IMR-90 (cell line): Measurements from ENCODE around the gene NR6A1. TPM values are rescaled to one million over a fixed set of nuclear protein-coding genes. Genes with fewer than 3 reads are reported as not detected.

Experiments used
- ATAC-seq: fragments of 200-7000 bp; cut with Tn5 transposase; 2 replicates; pipeline ENCODE4 v1.9.1; 2020; ENCODE audit warnings: low read depth, mild to moderate bottlenecking, moderate library complexity
- BruUV-seq: library from RNA; stranded (reverse); fragments of 400-500 nt; replicated peaks from 2 replicates; lab custom pipeline; 2021; lab: Mats Ljungman, UMichigan
- CTCF ChIA-PET: fragments of 300-600 bp; formaldehyde crosslinking; extraction: SDS; loops from one replicate; lab custom pipeline; 2021; ENCODE audit warnings: antibody characterized with exemption; lab: Yijun Ruan, JAX
- POLR2A ChIA-PET: fragments of 300-600 bp; sonication (Branson Sonifier 250); formaldehyde crosslinking; loops from one replicate; lab custom pipeline; 2022; ENCODE audit warnings: antibody characterized with exemption; ENCODE audit not compliant: unreplicated experiment; lab: Charles Lee
- DNase-seq: peaks from one replicate; pipeline ENCODE4 v3.0.0; 2013
- H2AFZ ChIP-seq: replicated peaks from 2 replicates; pipeline ENCODE3; 2013; ENCODE audit warnings: low read length, mild to moderate bottlenecking; ENCODE audit not compliant: poor library complexity
- H2AK5ac ChIP-seq: 2 replicates; pipeline ENCODE4 v1.6.1; 2013; ENCODE audit warnings: low read depth, low read length, inconsistent platforms
- H2AK9ac ChIP-seq: replicated peaks from 2 replicates; pipeline ENCODE3; 2013; ENCODE audit warnings: mild to moderate bottlenecking, low read depth, low read length, moderate library complexity; ENCODE audit not compliant: poor library complexity
- H2BK120ac ChIP-seq: 2 replicates; pipeline ENCODE4 v1.6.1; 2013; ENCODE audit warnings: low read depth, low read length, inconsistent platforms
- H2BK15ac ChIP-seq: 3 replicates; pipeline ENCODE4 v1.6.1; 2013; ENCODE audit warnings: low read depth, low read length, inconsistent platforms
- H2BK20ac ChIP-seq: 2 replicates; pipeline ENCODE4 v1.6.1; 2013; ENCODE audit warnings: low read depth, mild to moderate bottlenecking, inconsistent platforms, low read length, moderate library complexity
- H2BK5ac ChIP-seq: 2 replicates; pipeline ENCODE4 v1.6.1; 2013; ENCODE audit warnings: mild to moderate bottlenecking, low read depth, low read length, inconsistent platforms; ENCODE audit not compliant: poor library complexity, severe bottlenecking
- H3K14ac ChIP-seq: replicated peaks from 2 replicates; pipeline ENCODE4 v1.6.1; 2013; ENCODE audit warnings: low read depth, low read length, inconsistent platforms
- H3K18ac ChIP-seq: 2 replicates; pipeline ENCODE4 v1.6.1; 2013; ENCODE audit warnings: low read depth, low read length, control low read depth
- H3K23ac ChIP-seq: 2 replicates; pipeline ENCODE4 v1.6.1; 2013; ENCODE audit warnings: low read depth, low read length, inconsistent platforms
- H3K27ac ChIP-seq: 2 replicates; pipeline ENCODE4 v1.5.1; 2013; ENCODE audit warnings: mild to moderate bottlenecking, control low read depth, low read length; ENCODE audit not compliant: insufficient read depth
- H3K27me3 ChIP-seq: 2 replicates; pipeline ENCODE4 v1.6.1; 2013; ENCODE audit warnings: low read length; ENCODE audit not compliant: control insufficient read depth, insufficient read depth
- H3K36me3 ChIP-seq: 2 replicates; pipeline ENCODE4 v1.6.1; 2013; ENCODE audit warnings: low read length, mixed read lengths; ENCODE audit not compliant: control insufficient read depth, insufficient read depth
- H3K4ac ChIP-seq: 2 replicates; pipeline ENCODE4 v1.6.1; 2013; ENCODE audit warnings: low read depth, low read length, inconsistent platforms
- H3K4me1 ChIP-seq: 2 replicates; pipeline ENCODE4 v1.6.1; 2013; ENCODE audit warnings: low read length, mixed read lengths; ENCODE audit not compliant: control insufficient read depth, insufficient read depth
- H3K4me2 ChIP-seq: 2 replicates; pipeline ENCODE4 v1.6.1; 2013; ENCODE audit warnings: low read depth, mild to moderate bottlenecking, control low read depth, low read length, moderate library complexity
- H3K4me3 ChIP-seq: 2 replicates; pipeline ENCODE4 v1.5.1; 2013; ENCODE audit warnings: low read depth, mild to moderate bottlenecking, control low read depth, low read length, moderate library complexity; ENCODE audit not compliant: insufficient read depth
- H3K56ac ChIP-seq: 2 replicates; pipeline ENCODE4 v1.6.1; 2013; ENCODE audit warnings: low read length, inconsistent platforms; ENCODE audit not compliant: insufficient read depth; ENCODE audit errors: extremely low read depth
- H3K79me1 ChIP-seq, 2 experiments: 2 replicates each; pipeline ENCODE4 v1.6.1; 2013; ENCODE audit warnings: low read length in 2 of 2, inconsistent platforms in 1 of 2, low read depth in 1 of 2
- H3K9ac ChIP-seq: 2 replicates; pipeline ENCODE4 v1.6.1; 2013; ENCODE audit warnings: low read depth, low read length, control low read depth
- H3K9me1 ChIP-seq: 2 replicates; pipeline ENCODE4 v1.6.1; 2013; ENCODE audit warnings: low read length, inconsistent platforms; ENCODE audit not compliant: insufficient read depth
- H3K9me3 ChIP-seq: 2 replicates; pipeline ENCODE4 v1.6.1; 2013; ENCODE audit warnings: low read length; ENCODE audit not compliant: control insufficient read depth, insufficient read depth
- H4K20me1 ChIP-seq: 2 replicates; pipeline ENCODE4 v1.6.1; 2013; ENCODE audit warnings: low read length, inconsistent platforms; ENCODE audit not compliant: insufficient read depth
- H4K5ac ChIP-seq: 2 replicates; pipeline ENCODE4 v1.6.1; 2013; ENCODE audit warnings: mild to moderate bottlenecking, low read depth, low read length, control low read depth
- H4K8ac ChIP-seq, 2 experiments: 2 replicates each; pipeline ENCODE4 v1.6.1; 2013; ENCODE audit warnings: low read depth in 2 of 2, low read length in 2 of 2, control low read depth in 1 of 2, inconsistent platforms in 1 of 2
- H4K91ac ChIP-seq: 2 replicates; pipeline ENCODE4 v1.6.1; 2013; ENCODE audit warnings: low read depth, low read length, inconsistent platforms; ENCODE audit not compliant: insufficient read depth
- BHLHE40 ChIP-seq: fragments of 150-350 bp; IDR thresholded peaks from 2 replicates; pipeline ENCODE4 v1.6.1; 2016; ENCODE audit warnings: mild to moderate bottlenecking, low read depth, low read length
- CEBPB ChIP-seq: IDR thresholded peaks from 2 replicates; pipeline ENCODE4 v1.6.1; 2012; ENCODE audit warnings: low read depth, low read length, improper control_type of control experiment
- CHD1 ChIP-seq: IDR thresholded peaks from 2 replicates; pipeline ENCODE4 v1.6.1; 2012; ENCODE audit warnings: low read depth, low read length, improper control_type of control experiment
- FOS ChIP-seq: fragments of 150-350 bp; IDR thresholded peaks from 2 replicates; pipeline ENCODE4 v1.6.1; 2016; ENCODE audit warnings: low read depth, low read length
- MAFK ChIP-seq: IDR thresholded peaks from 2 replicates; pipeline ENCODE4 v1.6.1; 2012; ENCODE audit warnings: low read depth, low read length, improper control_type of control experiment
- MAZ ChIP-seq: IDR thresholded peaks from 2 replicates; pipeline ENCODE4 v1.6.1; 2012; ENCODE audit warnings: low read depth, mild to moderate bottlenecking, low read length, improper control_type of control experiment, moderate library complexity, borderline replicate concordance
- MXI1 ChIP-seq: IDR thresholded peaks from 2 replicates; pipeline ENCODE4 v1.6.1; 2012; ENCODE audit warnings: low read depth, mild to moderate bottlenecking, low read length, moderate library complexity, borderline replicate concordance
- NFE2L2 ChIP-seq: fragments of 150-350 bp; IDR thresholded peaks from 2 replicates; pipeline ENCODE4 v1.6.1; 2016; ENCODE audit warnings: low read depth, mild to moderate bottlenecking, low read length
- POLR2A ChIP-seq: IDR thresholded peaks from 2 replicates; pipeline ENCODE4 v1.6.1; 2012; ENCODE audit warnings: mild to moderate bottlenecking, low read depth, low read length
- RAD21 ChIP-seq: IDR thresholded peaks from 2 replicates; pipeline ENCODE4 v1.6.1; 2012; ENCODE audit warnings: low read length, improper control_type of control experiment
- RCOR1 ChIP-seq: IDR thresholded peaks from 2 replicates; pipeline ENCODE4 v1.6.1; 2012; ENCODE audit warnings: mild to moderate bottlenecking, low read length, improper control_type of control experiment; ENCODE audit not compliant: insufficient replicate concordance
- RFX5 ChIP-seq: IDR thresholded peaks from 2 replicates; pipeline ENCODE4 v1.8.0; 2012; ENCODE audit warnings: low read depth, mild to moderate bottlenecking, low read length, moderate library complexity
- SMC3 ChIP-seq: fragments of 150-350 bp; IDR thresholded peaks from 2 replicates; pipeline ENCODE4 v1.6.1; 2016; ENCODE audit warnings: low read depth, mild to moderate bottlenecking, antibody characterized with exemption, low read length, moderate library complexity
- WGBS, 2 experiments: methylation state at CpG; one replicate each; pipeline versions ENCODE4 v1.1.5 to v1.1.7; 2013; ENCODE audit warnings: missing lambda C conversion rate in 2 of 2; ENCODE audit not compliant: insufficient read length in 1 of 2; ENCODE audit errors: extremely low coverage in 2 of 2; 5-methylcytosine and 5-hydroxymethylcytosine counted together
- dilution Hi-C: fragments of 300-500 bp; cut with HindIII; formaldehyde crosslinking; loops from one replicate; pipeline ENCODE4 v1.14.3; 2018; ENCODE audit warnings: low sequenced_read_pairs; ENCODE audit not compliant: unreplicated experiment
- in situ Hi-C: fragments of 300-500 bp; cut with MboI; formaldehyde crosslinking; loops from 3 replicates; pipeline ENCODE4 v1.14.3; 2019; ENCODE audit warnings: low sequenced_read_pairs, inconsistent platforms, mixed read lengths
- intact Hi-C: fragments of 100-400 bp; cut with micrococcal nuclease; formaldehyde crosslinking; loops from 2 replicates; pipeline ENCODE4 v1.10.0; 2022
- polyA plus RNA-seq, 3 experiments: library from polyadenylated mRNA; depleted of rRNA; stranded (reverse); fragments of >200 nt; gene quantifications; 2 replicates each; pipeline ENCODE4 v1.2.3, GENCODE V29; 2012; ENCODE audit warnings: low replicate concordance in 1 of 3
- total RNA-seq: library from RNA; depleted of rRNA; stranded (reverse); fragments of >200 nt; gene quantifications from 2 replicates; pipeline ENCODE4 v1.2.3, GENCODE V29; 2012
- TF ChIP-seq, protein P1 (sequence below): conservative IDR thresholded peaks from 2 replicates; pipeline ENCODE4 v1.5.1; 2012; ENCODE audit warnings: mild to moderate bottlenecking, low read depth, low read length, improper control_type of control experiment
- TF ChIP-seq, protein P2 (sequence below): fragments of 150-350 bp; IDR thresholded peaks from 2 replicates; pipeline ENCODE4 v1.6.1; 2016; ENCODE audit warnings: low read depth, mild to moderate bottlenecking, low read length, moderate library complexity, borderline replicate concordance

The NR6A1 gene
- total and polyA plus RNA-seq, 2 of the 4 experiments (the other 2 are of a cell fraction), result 0.14 to 0.36 TPM

DNA sequence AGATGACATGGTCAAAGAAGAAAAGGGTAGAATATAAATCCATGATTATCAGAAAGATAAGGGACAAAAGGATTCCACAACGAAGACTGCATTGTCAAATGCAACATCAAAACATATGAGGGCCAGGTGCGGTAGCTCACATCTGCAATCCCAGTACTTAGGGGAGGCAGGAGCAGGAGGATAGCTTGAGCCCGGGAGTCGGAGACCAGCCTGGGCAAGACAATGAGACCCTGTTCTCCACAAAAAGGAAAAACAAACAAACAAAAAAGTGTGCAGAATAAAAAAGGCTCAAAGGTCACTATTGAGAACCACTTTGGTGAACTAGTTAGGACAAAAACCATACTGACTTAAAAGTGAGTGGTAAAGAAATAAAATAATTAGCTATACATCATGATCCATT lies 203.7 kb downstream of the NR6A1 start:
- in situ Hi-C loops, result no loop called here

More for the DNA sequence above, 203.7 kb downstream of the NR6A1 start:
- no peak overlapping the region for H3K56ac ChIP-seq
- no peak overlapping the region for H4K8ac ChIP-seq
- no peaks in the 10 kb centered on the region for H3K27me3 ChIP-seq
- H3K27ac ChIP-seq, result no peak overlapping the region
- H4K20me1 ChIP-seq, result no peaks in the 10 kb centered on the region
- no peak overlapping the region for H2AK9ac ChIP-seq
- H3K14ac ChIP-seq, result no peak overlapping the region
- no peaks in the 10 kb centered on the region for H3K4me1 ChIP-seq
- no peak overlapping the region for H2BK20ac ChIP-seq
- ChIA-PET CTCF (no interaction called here), POLR2A (no interaction called here)
- no peak overlapping the region for H3K4ac ChIP-seq
- no peak overlapping the region for H2AFZ ChIP-seq
- TF ChIP-seq RFX5 (no peak), MAZ (no peak), NFE2L2 (no peak), CEBPB (no peak), RCOR1 (no peak), RAD21 (no peak), MAFK (no peak), FOS (no peak), BHLHE40 (no peak), SMC3 (no peak), POLR2A (no peak), MXI1 (no peak), CHD1 (no peak)
- TF ChIP-seq, protein P1, sequence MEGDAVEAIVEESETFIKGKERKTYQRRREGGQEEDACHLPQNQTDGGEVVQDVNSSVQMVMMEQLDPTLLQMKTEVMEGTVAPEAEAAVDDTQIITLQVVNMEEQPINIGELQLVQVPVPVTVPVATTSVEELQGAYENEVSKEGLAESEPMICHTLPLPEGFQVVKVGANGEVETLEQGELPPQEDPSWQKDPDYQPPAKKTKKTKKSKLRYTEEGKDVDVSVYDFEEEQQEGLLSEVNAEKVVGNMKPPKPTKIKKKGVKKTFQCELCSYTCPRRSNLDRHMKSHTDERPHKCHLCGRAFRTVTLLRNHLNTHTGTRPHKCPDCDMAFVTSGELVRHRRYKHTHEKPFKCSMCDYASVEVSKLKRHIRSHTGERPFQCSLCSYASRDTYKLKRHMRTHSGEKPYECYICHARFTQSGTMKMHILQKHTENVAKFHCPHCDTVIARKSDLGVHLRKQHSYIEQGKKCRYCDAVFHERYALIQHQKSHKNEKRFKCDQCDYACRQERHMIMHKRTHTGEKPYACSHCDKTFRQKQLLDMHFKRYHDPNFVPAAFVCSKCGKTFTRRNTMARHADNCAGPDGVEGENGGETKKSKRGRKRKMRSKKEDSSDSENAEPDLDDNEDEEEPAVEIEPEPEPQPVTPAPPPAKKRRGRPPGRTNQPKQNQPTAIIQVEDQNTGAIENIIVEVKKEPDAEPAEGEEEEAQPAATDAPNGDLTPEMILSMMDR, result no peak
- TF ChIP-seq, protein P2, sequence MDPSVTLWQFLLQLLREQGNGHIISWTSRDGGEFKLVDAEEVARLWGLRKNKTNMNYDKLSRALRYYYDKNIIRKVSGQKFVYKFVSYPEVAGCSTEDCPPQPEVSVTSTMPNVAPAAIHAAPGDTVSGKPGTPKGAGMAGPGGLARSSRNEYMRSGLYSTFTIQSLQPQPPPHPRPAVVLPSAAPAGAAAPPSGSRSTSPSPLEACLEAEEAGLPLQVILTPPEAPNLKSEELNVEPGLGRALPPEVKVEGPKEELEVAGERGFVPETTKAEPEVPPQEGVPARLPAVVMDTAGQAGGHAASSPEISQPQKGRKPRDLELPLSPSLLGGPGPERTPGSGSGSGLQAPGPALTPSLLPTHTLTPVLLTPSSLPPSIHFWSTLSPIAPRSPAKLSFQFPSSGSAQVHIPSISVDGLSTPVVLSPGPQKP, result no peak
- WGBS, 2 experiments, result no CpG with 5 or more reads among the region's 4 CpGs
- BruUV-seq, result no TSS peak
- no peak overlapping the region for H3K23ac ChIP-seq
- no peak overlapping the region for H2BK5ac ChIP-seq
- H3K9ac ChIP-seq, result no peak overlapping the region
- no peak overlapping the region for H3K4me3 ChIP-seq
- H3K9me1 ChIP-seq, result no peaks in the 10 kb centered on the region
- no peak overlapping the region for H2BK120ac ChIP-seq
- H3K4me2 ChIP-seq, result no peak overlapping the region
- no peak overlapping the region for H3K18ac ChIP-seq
- H3K79me1 ChIP-seq, result no peaks in the 10 kb centered on the region
- H3K36me3 ChIP-seq, result no peaks in the 10 kb centered on the region
- no peak for ATAC-seq
- DNase-seq, result no peak
- intact Hi-C loops (no loop called here), dilution Hi-C loops (no loop called here)
- no peak overlapping the region for H2BK15ac ChIP-seq
- H4K91ac ChIP-seq, result no peak overlapping the region
- H3K9me3 ChIP-seq, result no peaks in the 10 kb centered on the region
- no peak overlapping the region for H2AK5ac ChIP-seq
- no peak overlapping the region for H4K5ac ChIP-seq
